HG02588 (cell line): ENCODE results near the gene OXA1L.
"Not testable (repeated sequence)": the region's sequence is repeated elsewhere in the genome, so short reads cannot be mapped to it uniquely, and the experiment has no call there.

Source experiments
- ATAC-seq: cut with Tn5 transposase; IDR thresholded peaks from one replicate; pipeline ENCODE4 v1.9.1; 2021; ENCODE audit warnings: mild to moderate bottlenecking, moderate library complexity; ENCODE audit not compliant: unreplicated experiment

The OXA1L gene

GRCh38 chr14:22766457-22767322 is at the start of gene OXA1L:
Gene OXA1L, plus strand, starts transcription at chr14:22766688. Its CDS starts 14 bp downstream, at chr14:22766702.
- peak; percentile 79 for ATAC-seq

GRCh38 chr14:22718091-22718490 is 48.4 kb upstream of the OXA1L start:
- ATAC-seq = no peak

- ATAC-seq = no peak
These were observed 45.3 kb upstream of the OXA1L start for GRCh38 chr14:22721213-22721612.

- ATAC-seq = no peak
These were observed 42.7 kb upstream of the OXA1L start for GRCh38 chr14:22723815-22724214.

- not testable (repeated sequence) for ATAC-seq
These were observed 41.6 kb upstream of the OXA1L start for GRCh38 chr14:22724847-22725246.

GRCh38 chr14:22725374-22725773 is 41.1 kb upstream of the OXA1L start:
- ATAC-seq = not testable (repeated sequence)

GRCh38 chr14:22726012-22726411 is 40.5 kb upstream of the OXA1L start:
- ATAC-seq = no peak

GRCh38 chr14:22732062-22732461 is 34.4 kb upstream of the OXA1L start:
- not testable (repeated sequence) for ATAC-seq

GRCh38 chr14:22733829-22734228 is 32.7 kb upstream of the OXA1L start:
- ATAC-seq = no peak

- ATAC-seq = no peak
These were observed 31.4 kb upstream of the OXA1L start for GRCh38 chr14:22735096-22735495.

GRCh38 chr14:22736384-22736783 is 30.1 kb upstream of the OXA1L start:
- ATAC-seq = not testable (repeated sequence)

GRCh38 chr14:22737052-22737451 is 29.4 kb upstream of the OXA1L start:
- peak; percentile 68 for ATAC-seq

GRCh38 chr14:22739423-22739822 is 27.1 kb upstream of the OXA1L start:
- no peak for ATAC-seq

GRCh38 chr14:22740020-22740419 is 26.5 kb upstream of the OXA1L start:
- ATAC-seq = no peak

- no peak for ATAC-seq
These were observed 18.7 kb upstream of the OXA1L start for GRCh38 chr14:22747769-22748168.

GRCh38 chr14:22748206-22748605 is 18.3 kb upstream of the OXA1L start:
- no peak for ATAC-seq

GRCh38 chr14:22748631-22749068 is 17.8 kb upstream of the OXA1L start:
- ATAC-seq = no peak

- no peak for ATAC-seq
These were observed 14.1 kb upstream of the OXA1L start for GRCh38 chr14:22752422-22752821.

GRCh38 chr14:22753586-22753985 is 12.9 kb upstream of the OXA1L start:
- ATAC-seq = no peak

- ATAC-seq = not testable (repeated sequence)
These were observed 8.4 kb upstream of the OXA1L start for GRCh38 chr14:22757972-22758650.

GRCh38 chr14:22761734-22762133 is 4.8 kb upstream of the OXA1L start:
- no peak for ATAC-seq

- ATAC-seq = no peak
These were observed 2.1 kb upstream of the OXA1L start for GRCh38 chr14:22764382-22764781.
